WTC11 (cell line): Measurements from ENCODE around the gene SLC7A5. TPM values are rescaled to one million over a fixed set of nuclear protein-coding genes. Genes with fewer than 3 reads are reported as not detected.

Source experiments
- ATAC-seq: fragments of 200-7000 bp; cut with Tn5 transposase; 2 replicates; pipeline ENCODE4 v1.10.0; 2021; ENCODE audit warnings: mild to moderate bottlenecking, moderate library complexity
- CTCF ChIA-PET: fragments of 300-600 bp; sonication (Branson Sonifier 250); formaldehyde crosslinking; loops from one replicate; lab custom pipeline; 2021; ENCODE audit warnings: antibody characterized with exemption; lab: Charles Lee
- POLR2A ChIA-PET: fragments of 350-600 bp; sonication (Branson Sonifier 250); formaldehyde crosslinking; loops from one replicate; lab custom pipeline; 2021; ENCODE audit warnings: antibody characterized with exemption; lab: Charles Lee
- DNase-seq: peaks from one replicate; pipeline ENCODE4 v3.0.0; 2021; ENCODE audit warnings: low spot score
- H3K27ac Mint-ChIP-seq: 2 replicates; pipeline ENCODE4 v1.8.0; 2021; ENCODE audit warnings: mixed read lengths
- H3K27me3 Mint-ChIP-seq: 2 replicates; pipeline ENCODE4 v1.8.0; 2021; ENCODE audit warnings: low read depth, mild to moderate bottlenecking, moderate library complexity, mixed read lengths
- H3K36me3 Mint-ChIP-seq: 2 replicates; pipeline ENCODE4 v1.8.0; 2021; ENCODE audit warnings: mixed read lengths
- H3K4me1 Mint-ChIP-seq: 2 replicates; pipeline ENCODE4 v1.8.0; 2022; ENCODE audit warnings: mixed read lengths
- H3K4me3 Mint-ChIP-seq: 2 replicates; pipeline ENCODE4 v1.8.0; 2021; ENCODE audit warnings: mild to moderate bottlenecking, moderate library complexity, mixed read lengths
- H3K9me3 Mint-ChIP-seq: 2 replicates; pipeline ENCODE4 v1.8.0; 2021; ENCODE audit warnings: mixed read lengths
- AFF4 ChIP-seq: sonication (generic); formaldehyde crosslinking; IDR thresholded peaks from 2 replicates; pipeline ENCODE4 v1.8.1; 2023; ENCODE audit warnings: mild to moderate bottlenecking, missing genetic modification reagents, borderline replicate concordance
- ATF2 ChIP-seq: sonication (generic); formaldehyde crosslinking; IDR thresholded peaks from 2 replicates; pipeline ENCODE4 v1.8.1; 2022; ENCODE audit warnings: low read depth, missing genetic modification reagents, borderline replicate concordance
- CREB1 ChIP-seq: sonication (generic); formaldehyde crosslinking; IDR thresholded peaks from 2 replicates; pipeline ENCODE4 v1.8.0; 2023; ENCODE audit warnings: mild to moderate bottlenecking, missing genetic modification reagents
- E2F1 ChIP-seq: sonication (generic); formaldehyde crosslinking; IDR thresholded peaks from 2 replicates; pipeline ENCODE4 v1.8.0; 2022; ENCODE audit warnings: mild to moderate bottlenecking, missing genetic modification reagents
- E2F5 ChIP-seq: sonication (generic); formaldehyde crosslinking; IDR thresholded peaks from 2 replicates; pipeline ENCODE4 v1.8.1; 2022; ENCODE audit warnings: mild to moderate bottlenecking, moderate library complexity, missing genetic modification reagents
- FOXJ3 ChIP-seq: sonication (generic); formaldehyde crosslinking; IDR thresholded peaks from 2 replicates; pipeline ENCODE4 v1.9.0; 2021; ENCODE audit warnings: missing genetic modification reagents, mild to moderate bottlenecking, borderline replicate concordance
- OVOL2 ChIP-seq: fragments of 250-450 bp; sonication (Bioruptor Pico); IDR thresholded peaks from 2 replicates; pipeline ENCODE4 v1.9.0; 2021; ENCODE audit warnings: mild to moderate bottlenecking, borderline replicate concordance
- PRDM15 ChIP-seq: sonication (generic); formaldehyde crosslinking; IDR thresholded peaks from 2 replicates; pipeline ENCODE4 v1.8.0; 2022; ENCODE audit warnings: missing genetic modification reagents
- PRRX2 ChIP-seq: fragments of 250-450 bp; sonication (Bioruptor Pico); IDR thresholded peaks from 2 replicates; pipeline ENCODE4 v1.8.0; 2021; ENCODE audit warnings: mild to moderate bottlenecking
- RORB ChIP-seq: fragments of 250-450 bp; sonication (Bioruptor Pico); IDR thresholded peaks from 2 replicates; pipeline ENCODE4 v1.9.0; 2021; ENCODE audit warnings: mild to moderate bottlenecking
- SMAD3 ChIP-seq: sonication (generic); formaldehyde crosslinking; IDR thresholded peaks from 2 replicates; pipeline ENCODE4 v1.8.0; 2022; ENCODE audit warnings: missing genetic modification reagents, mild to moderate bottlenecking, borderline replicate concordance
- STAT6 ChIP-seq: sonication (generic); formaldehyde crosslinking; conservative IDR thresholded peaks from 2 replicates; pipeline ENCODE4 v1.8.1; 2023; ENCODE audit warnings: mild to moderate bottlenecking, low read depth, missing genetic modification reagents, moderate library complexity
- TEAD1 ChIP-seq: sonication (generic); formaldehyde crosslinking; IDR thresholded peaks from 2 replicates; pipeline ENCODE4 v1.8.0; 2022; ENCODE audit warnings: mild to moderate bottlenecking, missing genetic modification reagents
- ZBTB21 ChIP-seq: sonication (generic); formaldehyde crosslinking; IDR thresholded peaks from 2 replicates; pipeline ENCODE4 v1.8.1; 2023; ENCODE audit warnings: mild to moderate bottlenecking, missing genetic modification reagents, borderline replicate concordance
- total RNA-seq: library from RNA; stranded (reverse); gene quantifications from 3 replicates; pipeline ENCODE4 v1.2.3, GENCODE V29; 2021

SLC7A5 gene
- total RNA-seq, 1 experiment from 2014 or later = 197 TPM

- CTCF ChIA-PET = interaction anchor here (0.6 to 1.8 kb wide), 6 partner anchors 18 to 53 kb away, joined by 3 to 8 read pairs (median 4); no protein-coding TSS in a partner anchor
- H3K27me3 Mint-ChIP-seq = no peaks in the 10 kb centered on the region
- no peaks in the 10 kb centered on the region for H3K9me3 Mint-ChIP-seq
- H3K4me3 Mint-ChIP-seq = no peak overlapping the region
- no peak for DNase-seq
- TF ChIP-seq PRDM15 (CRISPR knock-in tag) = no peak
- no peak for TF ChIP-seq TEAD1 (CRISPR knock-in tag)
- no peak for TF ChIP-seq SMAD3 (CRISPR knock-in tag)
- no peak for TF ChIP-seq PRRX2 (CRISPR knock-in tag)
- no peak for TF ChIP-seq ATF2
- no peak for TF ChIP-seq STAT6 (CRISPR knock-in tag)
- no peak for TF ChIP-seq FOXJ3 (CRISPR knock-in tag)
- no peak for TF ChIP-seq CREB1
- TF ChIP-seq OVOL2 = no peak
- TF ChIP-seq RORB (CRISPR knock-in tag) = no peak
- no peak for TF ChIP-seq ZBTB21 (CRISPR knock-in tag)
- no peak for TF ChIP-seq E2F1
- TF ChIP-seq E2F5 (CRISPR knock-in tag) = no peak
- TF ChIP-seq AFF4 (CRISPR knock-in tag) = no peak
- H3K36me3 Mint-ChIP-seq = peaks cover 12% of the 10 kb centered on the region
- no peak overlapping the region for H3K27ac Mint-ChIP-seq
- POLR2A ChIA-PET = interaction anchor here (1.1 to 1.8 kb wide), 2 partner anchors 16 to 18 kb away, joined by 3 to 4 read pairs; no protein-coding TSS in a partner anchor
- ATAC-seq = no peak
- peaks cover 32% of the 10 kb centered on the region for H3K4me1 Mint-ChIP-seq
Measured at GRCh38 chr16:87831421-87832136, 37.7 kb downstream of the SLC7A5 start.
